Measurements from ENCODE around the gene DHRSX.
"Not testable (repeated sequence)": the region's sequence is repeated elsewhere in the genome, so short reads cannot be mapped to it uniquely, and the experiment has no call there.

DHRSX gene, protein sequence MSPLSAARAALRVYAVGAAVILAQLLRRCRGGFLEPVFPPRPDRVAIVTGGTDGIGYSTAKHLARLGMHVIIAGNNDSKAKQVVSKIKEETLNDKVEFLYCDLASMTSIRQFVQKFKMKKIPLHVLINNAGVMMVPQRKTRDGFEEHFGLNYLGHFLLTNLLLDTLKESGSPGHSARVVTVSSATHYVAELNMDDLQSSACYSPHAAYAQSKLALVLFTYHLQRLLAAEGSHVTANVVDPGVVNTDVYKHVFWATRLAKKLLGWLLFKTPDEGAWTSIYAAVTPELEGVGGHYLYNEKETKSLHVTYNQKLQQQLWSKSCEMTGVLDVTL

DNA sequence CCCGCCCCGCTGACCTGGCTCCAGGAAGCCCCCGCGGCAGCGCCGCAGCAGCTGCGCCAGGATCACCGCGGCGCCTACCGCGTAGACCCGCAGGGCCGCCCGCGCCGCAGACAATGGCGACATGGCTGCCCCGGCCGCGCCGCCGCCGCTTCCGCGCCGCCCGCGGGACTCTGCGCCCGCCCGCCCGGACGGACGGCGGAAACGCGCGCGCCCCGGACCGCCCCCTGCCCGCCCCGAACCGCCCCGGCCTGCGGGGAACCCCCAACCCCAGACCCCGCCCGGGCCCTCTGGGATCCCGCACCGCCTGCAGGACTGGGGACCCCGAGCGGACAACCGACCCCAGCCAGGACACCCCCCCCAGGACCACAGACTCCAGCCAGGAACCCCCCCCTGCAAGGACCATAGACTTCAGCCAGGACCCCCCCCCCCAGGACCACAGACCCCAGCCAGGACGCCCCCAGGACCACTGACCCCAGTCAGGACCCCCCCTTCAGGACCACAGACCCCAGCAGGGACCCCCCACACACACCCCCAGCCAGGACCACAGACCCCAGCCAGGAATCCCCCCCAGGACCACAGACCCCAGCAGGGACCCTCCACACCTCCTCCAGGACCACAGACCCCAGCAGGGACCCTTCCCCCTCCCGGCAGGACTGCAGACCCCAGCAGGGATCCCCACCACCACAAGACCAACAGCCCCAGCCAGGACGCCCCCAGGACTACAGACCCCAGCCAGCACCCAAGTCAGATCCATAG, at the start of gene DHRSX, which contains the start of gene ZBED1:
TSS of gene DHRSX (minus strand) at position 174 of the 756 bp plus-strand sequence. CDS start at position 123, 51 bp downstream.
TSS of gene ZBED1 (minus strand) at position 174 of the 756 bp plus-strand sequence. CDS start 10,257 bp downstream, outside the sequence.
- DNase-seq: no peak

DNA sequence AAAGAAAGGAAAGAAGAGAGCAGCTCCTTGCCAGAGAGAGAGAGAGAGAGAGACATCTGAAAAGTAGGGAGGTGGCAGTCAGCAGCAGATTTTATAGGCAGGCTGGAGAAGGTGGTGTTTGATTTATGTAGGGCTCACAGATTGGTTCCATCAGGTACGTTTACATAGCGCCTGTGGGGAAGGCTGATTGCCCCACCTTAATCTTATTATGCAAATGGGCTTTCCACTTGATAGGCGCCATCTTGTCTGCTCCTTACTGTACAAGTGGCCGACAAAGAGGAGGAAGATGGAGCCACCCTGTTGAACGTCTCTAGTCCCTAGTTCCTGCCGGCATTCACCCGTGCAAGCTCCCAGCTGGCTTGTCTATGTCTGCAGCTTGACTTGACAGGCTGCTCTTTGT, 49.1 kb upstream of the DHRSX start:
- no peak for DNase-seq

DNA sequence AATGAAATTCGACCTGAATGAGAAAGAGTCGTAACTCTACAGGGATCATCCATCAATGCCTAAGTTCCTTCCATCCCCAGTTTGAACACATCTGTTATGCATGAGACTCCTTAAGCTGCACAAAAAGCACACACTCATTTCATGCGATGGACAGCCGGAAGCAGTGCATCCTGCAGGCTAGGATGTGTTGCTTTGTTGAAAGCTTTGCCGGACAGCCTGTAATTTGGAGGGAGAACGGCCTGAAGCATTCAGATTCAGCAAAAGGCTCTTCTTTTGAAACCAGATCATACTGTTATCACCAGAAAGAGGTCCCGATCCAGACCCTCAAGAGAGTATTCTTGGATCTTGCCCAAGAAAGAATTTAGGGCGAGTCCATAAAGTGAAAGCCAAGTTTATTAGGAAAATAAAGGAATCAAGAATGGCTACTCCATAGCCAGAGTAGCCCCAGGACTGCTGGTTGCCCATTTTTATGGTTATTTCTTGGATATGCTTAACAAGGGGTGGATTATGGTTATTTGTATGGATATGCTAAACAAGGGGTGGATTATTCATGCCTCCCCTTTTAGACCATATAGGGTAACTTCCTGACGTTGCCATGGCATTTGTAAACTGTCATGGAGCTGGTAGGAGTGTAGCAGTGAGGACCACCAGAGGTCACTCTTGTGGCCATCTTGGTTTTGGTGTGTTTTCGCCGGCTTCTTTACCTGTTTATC, 48.1 kb upstream of the DHRSX start:
- DNase-seq: no peak

DNA sequence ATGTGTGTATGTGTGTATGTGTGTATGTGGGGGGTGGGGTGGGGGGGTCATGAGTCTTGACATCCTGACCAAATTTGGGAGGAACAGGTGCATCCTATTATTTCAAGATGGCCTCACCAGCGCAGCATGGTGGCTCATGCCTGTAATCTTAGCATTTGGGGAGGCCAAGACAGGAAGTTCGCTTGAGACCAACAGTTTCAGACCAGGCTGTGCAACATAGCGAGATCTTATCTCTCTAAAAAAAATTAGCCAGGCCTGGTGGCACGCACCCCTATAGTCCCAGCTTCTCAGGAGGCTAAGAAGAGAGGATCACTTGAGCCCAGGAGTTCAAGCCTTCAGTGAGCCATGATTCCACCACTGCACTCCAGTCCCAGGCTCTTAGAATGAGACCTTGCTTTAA, 47.0 kb upstream of the DHRSX start:
- DNase-seq: no peak

DNA sequence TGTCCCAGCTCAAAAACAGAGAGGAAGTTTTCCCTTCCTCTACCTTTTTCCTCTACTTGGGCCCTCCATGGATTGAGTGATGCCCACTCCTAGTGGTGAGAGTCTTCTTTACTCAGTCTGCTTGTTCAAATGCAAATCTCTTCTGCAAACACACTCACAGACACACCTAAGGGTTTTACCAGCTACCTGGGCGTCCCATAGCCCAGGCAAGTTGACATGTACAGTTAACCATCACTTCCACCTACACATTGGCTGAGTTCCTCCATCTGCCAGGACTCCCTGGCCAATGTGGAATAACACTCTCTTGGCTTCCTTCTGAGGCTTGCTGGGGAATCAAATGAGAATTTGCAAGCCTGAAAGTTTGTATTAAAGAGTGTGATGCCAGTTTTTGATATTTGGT, 45.7 kb upstream of the DHRSX start:
- DNase-seq: no peak

DNA sequence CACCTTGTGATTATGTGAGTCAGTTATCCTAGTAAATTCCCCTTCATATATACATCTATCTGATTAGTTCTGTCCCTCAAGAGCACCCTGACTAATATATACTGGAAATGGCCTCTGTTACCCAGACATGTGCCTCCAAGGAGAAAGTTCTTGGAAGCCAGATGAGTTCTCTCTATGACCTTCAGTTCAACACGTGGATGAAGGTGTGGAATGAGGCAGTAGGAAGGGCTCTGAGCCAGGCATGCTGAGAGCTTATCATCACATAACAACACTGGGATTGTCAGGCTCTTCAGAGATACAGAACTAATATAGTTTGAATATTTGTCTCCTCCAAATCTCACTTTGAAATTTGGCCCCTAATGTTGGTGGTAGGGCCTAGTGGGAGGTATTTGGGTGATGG, 44.4 kb upstream of the DHRSX start:
- DNase-seq: no peak

DNA sequence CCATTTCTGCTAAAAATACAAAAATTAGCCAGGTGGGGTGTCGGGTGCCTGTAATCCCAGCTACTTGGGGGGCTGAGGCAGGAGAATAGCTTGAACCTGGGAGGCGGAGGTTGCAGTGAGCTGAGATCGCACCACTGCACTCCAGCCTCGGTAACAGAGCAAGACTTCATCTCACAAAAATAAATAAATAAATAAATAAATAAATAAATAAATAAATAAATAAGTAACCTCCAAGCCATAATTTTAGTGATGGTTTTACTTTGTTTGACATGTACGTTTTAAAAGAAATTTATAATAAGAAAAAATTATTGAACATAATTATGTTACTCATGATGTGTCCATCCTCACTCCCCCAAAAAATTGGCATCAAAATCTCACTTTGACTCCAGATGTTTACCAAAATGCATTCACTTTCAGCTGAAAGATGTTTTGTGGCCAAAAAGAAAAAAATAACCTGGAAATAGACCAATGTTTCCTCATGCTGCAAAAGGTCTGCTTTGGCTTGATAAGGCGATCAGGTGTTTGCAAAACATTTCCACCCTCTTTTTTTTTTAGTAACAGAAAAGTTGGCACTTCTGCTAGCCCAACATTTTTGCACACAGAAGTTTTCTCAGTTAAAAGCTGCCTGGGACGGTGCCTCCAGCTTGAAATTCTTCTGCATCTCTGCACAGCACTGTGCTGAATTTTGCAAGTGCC, 42.2 kb upstream of the DHRSX start:
- DNase-seq: no peak

DNA sequence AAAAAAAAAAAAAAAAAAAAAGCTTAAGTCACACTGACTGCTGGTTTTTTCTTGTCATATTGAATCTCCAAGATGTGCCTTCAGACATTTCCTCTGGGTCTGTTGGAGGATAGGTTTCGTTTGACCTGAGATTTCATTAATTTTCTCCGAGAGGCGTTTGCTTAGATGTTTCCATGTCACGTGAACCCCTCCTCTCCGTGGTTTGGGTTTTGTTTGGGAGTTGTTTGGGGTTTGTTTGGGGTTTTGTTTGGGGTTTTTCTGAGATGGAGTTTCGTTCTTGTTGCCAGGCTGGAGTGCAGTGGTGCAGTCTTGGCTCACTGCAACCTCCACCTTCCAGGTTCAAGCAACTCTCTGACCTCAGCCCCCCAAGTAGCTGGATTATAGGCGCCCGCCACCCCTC, 40.8 kb upstream of the DHRSX start:
- no peak for DNase-seq

DNA sequence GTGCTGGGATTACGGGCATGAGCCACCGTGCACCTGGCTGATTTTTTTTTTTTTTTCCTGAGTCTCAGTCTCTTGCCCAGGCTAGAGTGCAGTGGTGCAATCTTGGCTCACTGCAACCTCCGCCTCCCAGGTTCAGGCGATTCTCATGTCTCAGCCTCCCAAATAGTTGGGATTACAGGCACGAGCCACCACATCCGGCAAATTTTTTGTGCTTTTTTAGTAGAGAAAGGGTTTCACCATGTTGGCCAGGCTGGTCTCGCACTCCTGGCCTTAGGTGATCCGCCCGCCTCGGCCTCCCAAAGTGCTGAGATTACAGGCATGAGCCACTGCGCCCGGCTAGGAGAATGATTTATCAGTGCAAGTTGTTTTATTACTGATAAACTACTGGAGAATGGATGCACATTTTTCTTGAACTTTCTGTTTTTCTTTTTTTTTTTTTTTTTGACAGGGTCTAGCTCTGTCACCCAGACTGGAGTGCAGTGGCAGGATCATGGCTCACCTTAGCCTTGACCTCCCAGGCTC, 39.7 kb upstream of the DHRSX start:
- no peak for DNase-seq

DNA sequence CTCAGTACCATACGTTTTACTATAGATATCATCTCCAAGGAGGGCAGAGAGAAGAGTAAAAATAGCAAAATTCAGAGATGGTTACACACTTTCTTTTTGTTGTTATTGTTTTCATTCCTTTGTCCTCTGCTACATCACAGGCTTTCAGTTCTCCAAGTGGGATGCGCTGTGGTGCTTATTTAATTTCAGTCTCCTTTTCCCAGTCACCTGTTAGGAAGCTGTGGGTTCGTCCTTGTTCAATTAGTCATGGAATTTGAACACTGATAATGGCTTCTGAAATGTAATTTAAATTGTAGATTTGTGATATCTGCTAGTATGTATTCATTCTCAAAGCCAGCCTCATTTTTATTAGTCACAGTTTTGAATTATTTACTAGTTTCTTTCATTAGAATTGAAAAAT, 38.8 kb upstream of the DHRSX start:
- no peak for DNase-seq

DNA sequence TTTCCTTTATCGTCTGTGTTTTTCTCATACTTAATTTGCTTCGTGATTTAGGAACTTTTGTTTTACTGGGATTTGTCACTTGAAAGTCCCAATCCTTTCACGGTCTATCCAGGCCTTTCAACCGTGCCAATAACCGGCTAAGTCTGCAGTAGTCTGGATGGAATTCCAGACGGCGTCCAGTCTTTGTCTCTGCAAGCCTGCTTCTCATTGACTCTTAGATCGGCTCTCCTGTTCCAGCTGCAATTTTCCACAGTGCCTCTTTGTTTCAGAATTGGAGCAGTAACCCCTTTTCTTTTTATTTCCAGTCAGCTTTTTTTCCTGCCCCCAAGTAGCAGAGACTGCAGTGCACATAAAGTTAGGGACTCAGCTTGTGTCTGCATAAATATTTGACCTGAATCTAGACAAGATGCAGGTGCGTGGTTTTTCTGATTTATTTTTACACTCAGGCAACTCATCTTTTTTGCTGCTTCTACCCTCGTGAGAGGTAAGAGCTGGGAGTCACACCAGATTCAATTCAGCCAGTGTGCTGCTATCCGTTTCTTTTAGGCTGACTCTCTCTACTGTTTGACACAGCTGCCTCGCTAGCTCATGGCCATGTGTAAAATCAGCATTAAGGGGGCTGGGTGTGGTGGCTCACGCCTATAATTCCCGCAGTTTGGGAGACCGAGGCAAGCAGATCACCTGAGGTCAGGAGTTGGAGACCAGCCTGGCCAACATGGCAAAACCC, 37.4 kb upstream of the DHRSX start:
- DNase-seq: no peak

DNA sequence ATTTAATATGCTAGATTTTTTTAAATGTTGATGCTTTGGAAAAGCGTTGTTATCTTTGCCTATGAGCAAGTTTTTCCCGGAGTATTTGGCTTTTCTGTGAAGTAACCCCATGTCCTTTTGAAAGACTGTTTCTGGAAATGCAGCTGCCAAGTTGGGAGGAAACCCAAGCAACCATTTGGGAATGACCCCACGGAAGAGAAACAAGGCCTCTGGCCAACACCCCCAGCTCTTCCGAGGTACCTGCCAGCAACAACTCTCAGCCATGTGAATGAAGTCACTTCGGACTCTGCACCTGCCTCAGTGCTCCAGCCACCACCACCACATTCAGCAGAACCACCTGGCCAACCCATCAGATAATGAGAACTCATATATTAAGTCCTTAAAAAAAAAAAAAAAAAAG, 36.2 kb upstream of the DHRSX start:
- DNase-seq: no peak

DNA sequence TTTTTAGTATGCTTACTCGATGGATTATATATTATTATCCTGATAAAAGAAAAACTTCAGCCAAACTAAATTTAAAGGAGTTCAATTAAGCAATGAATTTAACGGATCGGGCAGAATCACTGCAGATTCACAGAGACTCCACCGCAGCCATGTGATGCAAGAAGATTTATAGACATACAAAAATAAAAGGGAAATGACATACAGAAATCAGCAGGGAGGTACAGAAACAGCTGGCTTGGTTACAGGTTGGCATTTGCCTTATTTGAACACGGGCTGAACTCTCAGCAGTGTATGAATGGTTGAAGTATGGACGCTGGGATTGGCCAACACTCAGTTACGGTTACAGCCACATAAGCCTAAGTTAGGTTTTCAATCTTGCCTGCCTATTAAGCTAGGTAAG, 35.4 kb upstream of the DHRSX start:
- no peak for DNase-seq

DNA sequence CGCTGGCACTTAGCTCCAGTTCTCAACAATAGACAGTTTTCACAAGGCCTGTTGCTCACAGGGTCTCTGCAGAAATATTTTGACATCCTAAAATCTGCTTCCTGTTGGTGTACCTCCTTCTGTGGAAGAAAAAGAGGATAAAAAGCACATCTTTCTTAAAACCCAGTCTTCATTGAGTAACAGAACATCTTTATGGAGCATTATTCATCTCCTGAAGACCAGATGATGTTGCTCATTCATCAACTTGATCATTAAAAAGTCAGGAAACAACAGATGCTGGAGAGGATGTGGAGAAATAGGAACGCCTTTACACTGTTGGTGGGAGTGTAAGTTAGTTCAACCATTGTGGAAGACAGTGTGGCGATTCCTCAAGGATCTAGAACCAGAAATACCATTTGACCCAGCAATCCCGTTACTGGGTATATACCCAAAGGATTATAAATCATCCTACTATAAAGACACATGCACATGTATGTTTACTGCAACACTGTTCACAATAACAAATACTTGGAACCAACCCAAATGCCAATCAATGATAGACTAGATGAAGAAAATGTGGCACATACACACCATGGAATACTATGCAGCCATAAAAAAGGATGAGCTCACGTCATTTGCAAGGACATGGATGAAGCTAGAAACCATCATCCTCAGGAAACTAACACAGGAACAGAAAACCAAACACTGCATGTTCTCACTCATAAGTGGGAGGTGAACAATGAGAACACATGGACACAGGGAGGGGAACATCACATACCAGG, 33.7 kb upstream of the DHRSX start:
- DNase-seq: not testable (repeated sequence)

DNA sequence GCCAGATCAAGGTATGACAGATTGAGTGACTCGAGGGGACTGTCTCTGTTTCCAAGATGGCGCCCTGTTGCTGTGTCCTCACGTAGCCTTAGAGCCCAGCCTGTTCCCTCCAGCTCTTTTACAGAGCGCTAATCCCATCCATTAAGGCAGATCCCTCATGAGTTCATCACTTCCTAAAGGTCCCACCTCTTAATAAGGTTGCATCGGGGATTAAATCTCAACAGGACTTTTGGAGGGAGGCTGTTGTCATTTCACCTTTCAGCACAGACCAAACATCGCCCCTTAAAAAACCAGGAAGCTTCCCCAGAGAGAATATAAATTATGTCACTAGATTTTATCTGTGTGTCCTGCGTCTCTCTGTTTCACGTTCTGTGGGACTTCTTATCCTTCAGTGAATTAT, 32.6 kb upstream of the DHRSX start:
- no peak for DNase-seq

DNA sequence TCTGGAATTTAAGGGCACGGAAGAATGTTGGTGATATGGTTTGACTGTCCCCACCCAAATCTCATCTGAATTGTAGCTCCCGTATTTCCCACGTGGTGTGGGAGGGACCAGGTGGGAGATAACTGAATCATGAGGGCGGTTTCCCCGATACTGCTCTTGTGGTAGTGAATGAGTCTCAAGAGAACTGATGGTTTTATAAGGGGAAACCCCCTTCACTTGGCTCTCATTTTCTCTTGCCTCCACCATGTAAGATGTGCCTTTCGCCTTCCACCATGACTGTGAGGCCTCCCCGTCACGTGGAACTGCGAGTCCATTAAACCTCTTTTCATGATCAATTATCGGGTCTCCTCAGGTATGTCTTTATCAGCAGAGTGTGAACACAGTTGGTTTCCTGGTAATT, 25.6 kb upstream of the DHRSX start:
- no peak for DNase-seq

DNA sequence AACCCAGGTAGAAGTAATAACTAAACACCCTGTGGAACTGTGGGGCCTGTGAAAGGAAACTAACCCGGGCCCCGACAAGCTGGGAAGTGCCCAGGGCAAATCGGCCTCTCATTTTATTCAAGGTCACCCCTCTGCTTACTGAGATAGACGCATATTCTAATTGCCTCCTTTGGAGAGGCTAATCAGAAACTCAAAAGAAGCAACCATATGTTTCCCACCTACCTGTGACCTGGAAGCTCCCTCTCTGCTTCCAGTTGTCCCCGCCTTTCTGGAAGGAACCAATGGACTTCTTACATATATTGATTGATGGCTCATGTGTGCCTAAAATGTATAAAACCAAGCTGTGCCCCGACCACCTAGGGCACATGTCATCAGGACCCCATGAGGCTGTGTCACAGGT, 23.1 kb upstream of the DHRSX start:
- DNase-seq: no peak

DNA sequence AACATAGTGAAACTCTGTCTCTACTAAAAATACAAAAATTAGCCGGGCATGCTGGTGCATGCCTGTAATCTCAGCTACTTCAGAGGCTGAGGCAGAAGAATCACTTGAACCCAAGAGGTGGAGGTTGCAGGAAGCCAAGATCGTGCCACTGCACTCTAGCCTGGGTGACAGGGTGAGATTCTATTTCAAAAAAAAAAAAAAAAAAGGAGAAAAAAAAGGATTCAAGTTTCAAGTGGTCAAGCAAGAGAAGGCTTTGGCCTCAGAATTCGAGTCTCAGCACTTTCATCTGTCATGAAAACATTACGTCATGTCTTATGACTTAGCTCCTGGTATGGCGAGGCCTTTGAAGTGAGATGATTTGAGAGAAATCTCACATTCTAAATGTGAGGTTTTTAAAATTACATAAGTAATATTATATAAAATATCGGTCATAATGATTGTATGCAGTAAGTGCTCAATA, 21.2 kb upstream of the DHRSX start:
- no peak for DNase-seq

DNA sequence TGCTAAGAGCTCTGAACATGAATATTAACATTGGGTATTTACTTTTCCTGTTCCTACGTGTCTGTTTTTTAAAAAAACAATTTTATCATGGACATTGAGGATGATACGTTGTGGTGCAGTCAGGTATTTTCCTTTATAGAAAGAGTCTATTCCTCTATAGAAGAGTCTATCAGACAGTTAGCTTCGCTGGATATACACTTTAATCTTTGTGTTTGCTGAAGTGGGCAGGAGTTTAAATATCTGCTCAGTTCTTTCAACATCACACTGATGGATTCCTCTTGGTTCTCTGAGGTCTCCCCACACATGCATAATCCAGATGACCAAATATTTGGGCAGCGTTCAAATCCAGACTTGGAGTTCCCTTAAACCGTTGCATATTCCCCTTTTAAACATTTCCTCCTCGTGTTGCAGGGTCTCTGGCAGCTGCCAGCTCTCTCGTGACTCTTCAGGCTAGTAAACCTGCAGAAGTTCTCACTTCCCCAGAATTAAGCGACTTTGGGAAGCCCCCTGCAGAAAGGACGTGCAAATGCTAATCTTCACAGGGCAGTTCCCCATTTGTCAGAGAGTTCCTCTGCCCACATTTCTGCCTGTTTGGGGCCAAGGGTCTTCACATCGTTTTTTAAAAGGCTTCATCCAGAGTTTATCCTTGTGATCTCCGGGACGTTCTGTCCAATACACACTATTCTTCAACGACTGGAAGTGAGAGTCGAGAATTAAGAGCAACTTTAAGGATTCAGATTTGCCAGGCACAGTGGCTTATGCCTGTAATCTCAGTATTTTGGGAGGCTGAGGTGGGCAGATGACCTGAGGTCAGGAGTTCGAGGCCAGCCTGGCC, 20.5 kb upstream of the DHRSX start:
- DNase-seq: no peak

DNA sequence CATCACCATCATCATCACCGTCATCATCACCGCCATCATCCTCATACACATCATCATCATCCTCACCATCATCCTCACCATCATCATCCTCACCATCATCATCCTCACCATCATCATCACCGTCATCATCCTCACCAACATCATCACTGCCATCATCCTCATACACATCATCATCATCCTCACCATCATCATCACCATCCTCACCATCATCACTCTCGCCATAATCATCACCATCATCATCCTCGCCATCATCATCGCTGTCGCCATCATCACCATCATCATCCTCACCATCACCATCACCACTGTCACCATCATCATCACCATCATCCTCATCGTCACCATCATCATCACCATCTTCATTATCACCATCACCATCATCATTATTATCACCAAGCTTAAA, 19.8 kb upstream of the DHRSX start:
- no peak for DNase-seq

All from NCI-H446 treated with DMSO at 0.1 percent for 48 hours (cell line).